HEK293 (cell line): ENCODE measurements around the gene GNMT.

Source experiments
- BCL11A ChIP-seq: fragments of 450-650 bp; formaldehyde crosslinking; IDR thresholded peaks from 2 replicates; pipeline ENCODE4 v1.5.1; 2016; ENCODE audit warnings: low read depth, missing biosample characterization, missing genetic modification characterization
- CTCF ChIP-seq: fragments of 450-650 bp; formaldehyde crosslinking; IDR thresholded peaks from 2 replicates; pipeline ENCODE4 v1.5.1; 2016; ENCODE audit warnings: missing biosample characterization, missing genetic modification characterization
- PBX3 ChIP-seq: sonication (generic); formaldehyde crosslinking; IDR thresholded peaks from 2 replicates; pipeline ENCODE4 v1.8.1; 2022; ENCODE audit warnings: mild to moderate bottlenecking, moderate library complexity, missing genetic modification reagents
- PRDM4 ChIP-seq: fragments of 450-650 bp; formaldehyde crosslinking; IDR thresholded peaks from 2 replicates; pipeline ENCODE4 v1.5.1; 2017; ENCODE audit warnings: missing biosample characterization, missing genetic modification characterization
- REST ChIP-seq: fragments of 450-650 bp; formaldehyde crosslinking; IDR thresholded peaks from 2 replicates; pipeline ENCODE4 v1.5.1; 2016; ENCODE audit warnings: missing biosample characterization, missing genetic modification characterization
- ZFP3 ChIP-seq: fragments of 450-650 bp; formaldehyde crosslinking; IDR thresholded peaks from 2 replicates; pipeline ENCODE4 v1.5.1; 2016; ENCODE audit warnings: low read depth, missing biosample characterization, missing genetic modification characterization
- ZNF148 ChIP-seq: fragments of 450-650 bp; formaldehyde crosslinking; IDR thresholded peaks from 2 replicates; pipeline ENCODE4 v1.5.0; 2017; ENCODE audit warnings: missing biosample characterization, missing genetic modification characterization, borderline replicate concordance
- ZNF175 ChIP-seq: fragments of 450-650 bp; formaldehyde crosslinking; IDR thresholded peaks from 2 replicates; pipeline ENCODE4 v1.5.1; 2016; ENCODE audit warnings: missing biosample characterization, missing genetic modification characterization
- ZNF24 ChIP-seq: fragments of 450-650 bp; formaldehyde crosslinking; IDR thresholded peaks from 2 replicates; pipeline ENCODE4 v1.5.1; 2016; ENCODE audit warnings: missing biosample characterization, missing genetic modification characterization
- ZNF639 ChIP-seq: fragments of 450-650 bp; formaldehyde crosslinking; IDR thresholded peaks from 2 replicates; pipeline ENCODE4 v1.5.1; 2016; ENCODE audit warnings: missing biosample characterization, missing genetic modification characterization
- ZNF670 ChIP-seq: fragments of 450-650 bp; formaldehyde crosslinking; IDR thresholded peaks from 2 replicates; pipeline ENCODE4 v1.5.1; 2016; ENCODE audit warnings: missing biosample characterization, missing genetic modification characterization, low read depth
- TF ChIP-seq, protein P1 (sequence below): fragments of 450-650 bp; formaldehyde crosslinking; IDR thresholded peaks from 2 replicates; pipeline ENCODE4 v1.5.1; 2016; ENCODE audit warnings: missing biosample characterization, missing genetic modification characterization, low read depth
- TF ChIP-seq, protein P2 (sequence below): fragments of 450-650 bp; formaldehyde crosslinking; optimal IDR thresholded peaks from 2 replicates; pipeline ENCODE3; 2016; ENCODE audit warnings: missing biosample characterization, mild to moderate bottlenecking, missing genetic modification characterization

DNA sequence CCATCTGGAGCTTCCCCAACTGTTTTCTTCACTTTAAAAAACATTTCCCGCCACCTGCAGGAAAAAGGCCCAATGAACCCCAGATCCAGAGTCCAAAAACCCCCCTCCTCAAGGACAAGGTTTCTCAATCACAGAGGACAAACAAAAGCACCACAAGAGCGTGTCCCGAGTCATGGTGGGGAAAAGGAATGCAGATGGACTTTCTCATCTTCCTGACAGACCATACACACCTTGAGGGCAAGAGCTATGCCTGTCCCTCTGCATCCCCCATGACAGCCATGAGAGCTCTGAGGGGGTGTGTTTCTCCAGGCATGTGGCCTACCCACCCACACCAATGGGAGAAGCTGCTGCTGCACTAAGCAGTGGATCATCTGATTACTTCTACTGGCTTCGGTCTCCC, 9.4 kb downstream of the GNMT start:
- no peak for TF ChIP-seq CTCF (tag by site-specific recombination)
- no peak for TF ChIP-seq ZNF175
- TF ChIP-seq PBX3 (CRISPR knock-in tag), result no peak
- TF ChIP-seq, protein P1, sequence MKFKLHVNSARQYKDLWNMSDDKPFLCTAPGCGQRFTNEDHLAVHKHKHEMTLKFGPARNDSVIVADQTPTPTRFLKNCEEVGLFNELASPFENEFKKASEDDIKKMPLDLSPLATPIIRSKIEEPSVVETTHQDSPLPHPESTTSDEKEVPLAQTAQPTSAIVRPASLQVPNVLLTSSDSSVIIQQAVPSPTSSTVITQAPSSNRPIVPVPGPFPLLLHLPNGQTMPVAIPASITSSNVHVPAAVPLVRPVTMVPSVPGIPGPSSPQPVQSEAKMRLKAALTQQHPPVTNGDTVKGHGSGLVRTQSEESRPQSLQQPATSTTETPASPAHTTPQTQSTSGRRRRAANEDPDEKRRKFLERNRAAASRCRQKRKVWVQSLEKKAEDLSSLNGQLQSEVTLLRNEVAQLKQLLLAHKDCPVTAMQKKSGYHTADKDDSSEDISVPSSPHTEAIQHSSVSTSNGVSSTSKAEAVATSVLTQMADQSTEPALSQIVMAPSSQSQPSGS (tag by site-specific recombination), result no peak
- no peak for TF ChIP-seq BCL11A (tag by site-specific recombination)
- no peak for TF ChIP-seq ZFP3 (tag by site-specific recombination)
- TF ChIP-seq ZNF639 (tag by site-specific recombination), result no peak
- TF ChIP-seq REST (tag by site-specific recombination), result no peak
- no peak for TF ChIP-seq ZNF24
- TF ChIP-seq ZNF670 (tag by site-specific recombination), result no peak
- TF ChIP-seq, protein P2, sequence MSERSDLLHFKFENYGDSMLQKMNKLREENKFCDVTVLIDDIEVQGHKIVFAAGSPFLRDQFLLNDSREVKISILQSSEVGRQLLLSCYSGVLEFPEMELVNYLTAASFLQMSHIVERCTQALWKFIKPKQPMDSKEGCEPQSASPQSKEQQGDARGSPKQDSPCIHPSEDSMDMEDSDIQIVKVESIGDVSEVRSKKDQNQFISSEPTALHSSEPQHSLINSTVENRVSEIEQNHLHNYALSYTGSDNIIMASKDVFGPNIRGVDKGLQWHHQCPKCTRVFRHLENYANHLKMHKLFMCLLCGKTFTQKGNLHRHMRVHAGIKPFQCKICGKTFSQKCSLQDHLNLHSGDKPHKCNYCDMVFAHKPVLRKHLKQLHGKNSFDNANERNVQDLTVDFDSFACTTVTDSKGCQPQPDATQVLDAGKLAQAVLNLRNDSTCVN (tag by site-specific recombination), result no peak
- no peak for TF ChIP-seq PRDM4 (tag by site-specific recombination)
- TF ChIP-seq ZNF148, result no peak
